Caco-2 (cell line): ENCODE results near the gene CBARP. TPM values are rescaled to one million over a fixed set of nuclear protein-coding genes. Genes with fewer than 3 reads are reported as not detected.

Experiments used
- BruUV-seq: library from RNA; stranded (reverse); fragments of 400-500 nt; replicated peaks from 2 replicates; lab custom pipeline; 2021; lab: Mats Ljungman, UMichigan
- CTCF ChIA-PET: fragments of 300-600 bp; sonication (Branson Sonifier 250); formaldehyde crosslinking; loops from one replicate; lab custom pipeline; 2022; ENCODE audit warnings: antibody characterized with exemption; lab: Charles Lee
- POLR2A ChIA-PET: fragments of 300-600 bp; sonication (Branson Sonifier 250); formaldehyde crosslinking; loops from one replicate; lab custom pipeline; 2022; ENCODE audit warnings: antibody characterized with exemption; lab: Charles Lee
- DNase-seq, 2 experiments: peaks; one replicate each; pipeline versions ENCODE4 v3.0.0 to v3.0.0-alpha.2; 2020 to 2022
- H3K27me3 ChIP-seq: replicated peaks from 2 replicates; pipeline ENCODE4 v1.6.0; 2011; ENCODE audit warnings: low read length; ENCODE audit not compliant: control insufficient read depth, insufficient read depth
- H3K36me3 ChIP-seq: 2 replicates; pipeline ENCODE4 v1.5.1; 2011; ENCODE audit warnings: low read length; ENCODE audit not compliant: control insufficient read depth, insufficient read depth
- H3K4me1 ChIP-seq: fragments of 250-450 bp; sonication (Bioruptor Pico); 2 replicates; pipeline ENCODE4 v1.5.1; 2020; ENCODE audit warnings: mild to moderate bottlenecking
- H3K4me3 ChIP-seq: 2 replicates; pipeline ENCODE4 v1.5.1; 2011; ENCODE audit warnings: low read depth, mild to moderate bottlenecking, control low read depth, low read length
- H3K9me3 ChIP-seq: fragments of 250-450 bp; sonication (Bioruptor Pico); 2 replicates; pipeline ENCODE4 v1.5.1; 2020; ENCODE audit warnings: mild to moderate bottlenecking, moderate library complexity
- H3K27ac Mint-ChIP-seq: one replicate; pipeline ENCODE4 v1.8.0; 2022; ENCODE audit warnings: mixed read lengths; ENCODE audit not compliant: unreplicated experiment
- H3K27me3 Mint-ChIP-seq: one replicate; pipeline ENCODE4 v1.8.0; 2022; ENCODE audit warnings: mixed read lengths; ENCODE audit not compliant: insufficient read depth, unreplicated experiment
- H3K36me3 Mint-ChIP-seq: one replicate; pipeline ENCODE4 v1.8.0; 2022; ENCODE audit warnings: mild to moderate bottlenecking, mixed read lengths; ENCODE audit not compliant: insufficient read depth, unreplicated experiment
- H3K4me1 Mint-ChIP-seq: one replicate; pipeline ENCODE4 v1.8.0; 2022; ENCODE audit warnings: low read depth, mixed read lengths; ENCODE audit not compliant: unreplicated experiment
- H3K4me3 Mint-ChIP-seq: one replicate; pipeline ENCODE4 v1.8.0; 2022; ENCODE audit warnings: mild to moderate bottlenecking, moderate library complexity, mixed read lengths; ENCODE audit not compliant: unreplicated experiment
- H3K9me3 Mint-ChIP-seq: one replicate; pipeline ENCODE4 v1.8.0; 2022; ENCODE audit warnings: mixed read lengths; ENCODE audit not compliant: unreplicated experiment
- CTCF ChIP-seq, 2 experiments: fragments of 200-600 bp in 1 of 2; IDR thresholded peaks; 1 replicate in 1 of 2; 2 replicates in 1 of 2; pipeline versions ENCODE4 v1.5.1 to v1.8.0; 2011 to 2022; ENCODE audit warnings: antibody characterized with exemption in 1 of 2, control low read depth in 1 of 2, inconsistent platforms in 1 of 2, low read depth in 1 of 2, low read length in 1 of 2, mild to moderate bottlenecking in 1 of 2, moderate library complexity in 1 of 2; ENCODE audit not compliant: insufficient read depth in 1 of 2, severe bottlenecking in 1 of 2, unreplicated experiment in 1 of 2
- intact Hi-C: fragments of 100-400 bp; cut with micrococcal nuclease; formaldehyde crosslinking; loops from one replicate; pipeline ENCODE4 v1.10.0; 2022; ENCODE audit not compliant: unreplicated experiment
- total RNA-seq: library from RNA; stranded (reverse); gene quantifications from 2 replicates; pipeline ENCODE4 v1.2.3, GENCODE V29; 2022

Gene CBARP
- total RNA-seq, 1 experiment from 2014 or later, result 7.3 TPM

GRCh38 chr19:1271528-1272422, 34.0 kb upstream of the CBARP start:
- peaks cover 26% of the 10 kb centered on the region for H3K4me1 Mint-ChIP-seq
- no peak for DNase-seq
- no peaks in the 10 kb centered on the region for H3K9me3 ChIP-seq
- H3K4me3 ChIP-seq, result no peak overlapping the region
- peak overlapping the region; percentile 89 for H3K4me3 Mint-ChIP-seq
- H3K36me3 Mint-ChIP-seq, result peaks cover 82% of the 10 kb centered on the region
- BruUV-seq, result no TSS peak
- H3K36me3 ChIP-seq, result peaks cover 2% of the 10 kb centered on the region; the same call in 1 of the 2 replicates
- H3K27me3 Mint-ChIP-seq, result no peaks in the 10 kb centered on the region
- intact Hi-C loops, result no loop called here
- ChIA-PET POLR2A (no interaction called here), CTCF (no interaction called here)
- H3K27ac Mint-ChIP-seq, result peak overlapping the region; percentile 94
- no peaks in the 10 kb centered on the region for H3K9me3 Mint-ChIP-seq
- peaks cover 40% of the 10 kb centered on the region for H3K4me1 ChIP-seq
- no peaks in the 10 kb centered on the region for H3K27me3 ChIP-seq
- no peak for TF ChIP-seq CTCF (IDR thresholded peaks at IDR 0.05; ENCODE audit: insufficient read depth in 1 of 2, low read depth in 1 of 2, low read length in 1 of 2, severe bottlenecking in 1 of 2, unreplicated experiment in 1 of 2)

DNA sequence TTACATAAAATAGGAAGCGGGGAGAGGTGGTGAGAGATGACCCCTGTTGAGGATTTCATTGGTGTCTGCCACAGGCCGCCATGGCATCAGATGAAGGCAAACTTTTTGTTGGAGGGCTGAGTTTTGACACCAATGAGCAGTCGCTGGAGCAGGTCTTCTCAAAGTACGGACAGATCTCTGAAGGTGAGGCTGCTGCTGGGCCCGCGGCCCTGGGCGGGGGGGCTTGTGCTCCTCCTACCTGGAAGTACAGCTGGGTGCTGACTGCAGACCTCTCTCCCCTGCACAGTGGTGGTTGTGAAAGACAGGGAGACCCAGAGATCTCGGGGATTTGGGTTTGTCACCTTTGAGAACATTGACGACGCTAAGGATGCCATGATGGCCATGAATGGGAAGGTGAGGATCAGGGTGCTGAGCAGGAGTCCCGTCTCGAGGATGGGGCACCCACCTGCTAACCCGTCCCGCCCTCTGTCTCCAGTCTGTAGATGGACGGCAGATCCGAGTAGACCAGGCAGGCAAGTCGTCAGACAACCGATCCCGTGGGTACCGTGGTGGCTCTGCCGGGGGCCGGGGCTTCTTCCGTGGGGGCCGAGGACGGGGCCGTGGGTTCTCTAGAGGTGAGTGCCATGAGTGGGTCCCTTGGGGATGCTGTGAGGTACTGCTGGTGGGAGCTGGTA, 33.2 kb upstream of the CBARP start:
- no peaks in the 10 kb centered on the region for H3K9me3 ChIP-seq
- no peak for DNase-seq
- peaks cover 36% of the 10 kb centered on the region for H3K4me1 ChIP-seq
- Mint-ChIP-seq H3K4me3 (peak overlapping the region; percentile 89), H3K27me3 (no peaks in the 10 kb centered on the region), H3K4me1 (peaks cover 22% of the 10 kb centered on the region), H3K9me3 (no peaks in the 10 kb centered on the region), H3K36me3 (peaks cover 81% of the 10 kb centered on the region), H3K27ac (peak overlapping the region; percentile 94)
- CTCF ChIA-PET, result no interaction called here
- H3K27me3 ChIP-seq, result no peaks in the 10 kb centered on the region
- H3K36me3 ChIP-seq, result peaks cover 2% of the 10 kb centered on the region; the same call in 1 of the 2 replicates
- TF ChIP-seq CTCF (IDR thresholded peaks at IDR 0.05; ENCODE audit: insufficient read depth in 1 of 2, low read depth in 1 of 2, low read length in 1 of 2, severe bottlenecking in 1 of 2, unreplicated experiment in 1 of 2), result no peak
- POLR2A ChIA-PET, result no interaction called here
- BruUV-seq, result no TSS peak
- intact Hi-C loops, result no loop called here
- H3K4me3 ChIP-seq, result no peak overlapping the region

DNA sequence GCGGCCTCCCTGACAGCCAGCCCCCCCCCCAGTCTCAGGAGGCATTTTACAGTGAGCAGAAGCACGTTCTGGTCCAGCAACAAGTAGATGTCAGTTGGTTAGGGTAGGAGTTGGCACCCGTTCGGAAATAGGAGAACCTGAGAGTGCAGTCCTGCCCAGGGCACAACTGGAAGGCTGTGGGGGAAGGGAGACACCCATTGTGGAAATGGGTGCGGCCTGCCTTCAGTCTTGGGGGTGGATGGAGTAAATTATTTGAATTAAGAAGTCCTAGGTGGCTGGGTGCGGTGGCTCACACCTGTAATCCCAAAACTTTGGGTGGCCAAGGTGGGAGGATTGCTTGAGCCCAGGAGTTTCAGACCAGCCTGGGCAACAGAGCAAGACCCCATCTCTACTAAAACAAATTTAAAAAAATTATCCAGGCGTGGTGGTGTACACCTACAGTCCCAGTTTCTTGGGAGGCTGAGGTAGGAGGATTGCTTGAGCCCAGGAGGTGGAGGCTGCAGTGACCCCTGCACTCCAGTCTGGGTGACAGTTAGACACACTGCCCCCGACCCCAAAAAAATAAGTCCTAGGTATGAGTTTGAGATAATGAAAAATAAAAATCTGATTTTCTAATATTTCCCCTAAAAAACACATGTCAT, 32.5 kb upstream of the CBARP start:
- no peak for DNase-seq
- Mint-ChIP-seq H3K36me3 (peaks cover 80% of the 10 kb centered on the region), H3K27me3 (no peaks in the 10 kb centered on the region), H3K9me3 (no peaks in the 10 kb centered on the region), H3K4me3 (peak overlapping the region; percentile 89), H3K27ac (peak overlapping the region; percentile 94), H3K4me1 (peaks cover 22% of the 10 kb centered on the region)
- no peak for TF ChIP-seq CTCF (IDR thresholded peaks at IDR 0.05; ENCODE audit: insufficient read depth in 1 of 2, low read depth in 1 of 2, low read length in 1 of 2, severe bottlenecking in 1 of 2, unreplicated experiment in 1 of 2)
- Histone ChIP-seq H3K27me3 (no peaks in the 10 kb centered on the region), H3K36me3 (peaks cover 2% of the 10 kb centered on the region; the same call in 1 of the 2 replicates), H3K4me1 (peaks cover 36% of the 10 kb centered on the region), H3K4me3 (peak overlapping the region; percentile 82), H3K9me3 (no peaks in the 10 kb centered on the region)
- intact Hi-C loops, result no loop called here
- ChIA-PET POLR2A (no interaction called here), CTCF (no interaction called here)
- no TSS peak for BruUV-seq
